GM12873 (cell line): Measurements from ENCODE around the gene DIP2C.

Experiments used
- CTCF ChIP-seq: IDR thresholded peaks from 2 replicates; pipeline ENCODE4 v1.5.1; 2012; ENCODE audit warnings: low read depth, mild to moderate bottlenecking, moderate library complexity, low read length, control low read depth; ENCODE audit not compliant: insufficient read depth; ENCODE audit errors: missing control alignments

Gene DIP2C

GRCh38 chr10:475709-476454 is 213.6 kb downstream of the DIP2C start:
- TF ChIP-seq CTCF, result no peak

- TF ChIP-seq CTCF, result no peak
Observed at GRCh38 chr10:474946-475345, 214.5 kb downstream of the DIP2C start.

- no peak for TF ChIP-seq CTCF
Observed at GRCh38 chr10:474406-474805, 215.1 kb downstream of the DIP2C start.

- no peak for TF ChIP-seq CTCF
Observed at GRCh38 chr10:472241-472910, 217.1 kb downstream of the DIP2C start.

- TF ChIP-seq CTCF, result no peak
Observed at GRCh38 chr10:470339-471003, 219.0 kb downstream of the DIP2C start.

DNA sequence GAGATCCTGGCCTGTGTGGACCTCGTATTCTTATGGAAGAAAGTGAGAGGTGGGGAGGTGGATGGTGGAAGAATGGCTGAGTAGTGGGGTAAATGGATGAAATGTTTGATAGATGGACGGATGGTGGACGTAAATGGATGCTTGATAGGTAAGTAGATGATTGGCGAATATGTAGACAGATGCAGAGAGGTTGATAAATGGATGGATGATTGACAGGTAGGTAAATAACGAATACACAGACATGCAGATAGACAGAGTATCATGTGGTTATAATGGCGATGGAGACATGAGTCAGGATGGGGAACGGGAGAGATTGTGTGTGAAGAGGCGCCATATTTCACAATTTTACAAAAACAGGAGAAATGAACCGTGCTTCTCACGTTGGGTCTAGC is 219.5 kb downstream of the DIP2C start:
- TF ChIP-seq CTCF, result no peak

DNA sequence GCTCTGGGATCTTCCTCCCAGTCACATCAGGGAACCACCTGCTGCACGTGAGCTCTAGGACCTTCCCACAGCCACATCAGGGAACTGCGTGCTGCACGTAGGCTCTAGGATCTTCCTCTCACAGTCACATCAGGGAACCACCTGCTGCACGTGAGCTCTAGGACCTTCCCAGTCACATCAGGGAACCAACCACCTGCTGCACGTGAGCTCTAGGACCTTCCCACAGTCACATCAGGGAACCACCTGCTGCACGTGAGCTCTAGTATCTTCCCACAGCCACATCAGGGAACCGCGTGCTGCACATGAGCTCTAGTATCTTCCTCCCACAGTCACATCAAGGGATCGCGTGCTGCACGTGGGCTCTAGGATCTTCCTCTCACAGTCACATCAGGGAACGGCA is 229.7 kb downstream of the DIP2C start:
- TF ChIP-seq CTCF, result no peak
